GM12891 (cell line): ENCODE data around the gene NT5DC1.

ENCODE experiments used
- POLR2A ChIP-seq: IDR thresholded peaks from 2 replicates; pipeline ENCODE4 v1.6.1; 2011; ENCODE audit warnings: low read depth, low read length, control low read depth
- POLR2AphosphoS5 ChIP-seq: IDR thresholded peaks from 2 replicates; pipeline ENCODE4 v1.6.1; 2011; ENCODE audit warnings: low read depth, low read length, control low read depth
- SPI1 ChIP-seq: IDR thresholded peaks from 2 replicates; pipeline ENCODE4 v1.6.1; 2011; ENCODE audit warnings: low read depth, low read length, control low read depth
- TAF1 ChIP-seq: IDR thresholded peaks from 2 replicates; pipeline ENCODE4 v1.6.1; 2011; ENCODE audit warnings: low read depth, low read length, control low read depth

GRCh38 chr6:116170358-116171057, 69.9 kb downstream of the NT5DC1 start:
- TF ChIP-seq SPI1 (no peak), TAF1 (no peak), POLR2A (no peak), POLR2AphosphoS5 (no peak)
